HG03565 (cell line): ENCODE data around the gene MTCL1.
A peak's percentile ranks its signal among the peaks of the same experiment; 100 is the strongest.

ENCODE experiments used
- ATAC-seq: cut with Tn5 transposase; IDR thresholded peaks from one replicate; pipeline ENCODE4 v1.9.1; 2021; ENCODE audit warnings: mild to moderate bottlenecking, moderate library complexity; ENCODE audit not compliant: unreplicated experiment

The MTCL1 gene

GRCh38 chr18:8686611-8687010 is 18.7 kb upstream of the MTCL1 start:
- no peak for ATAC-seq

GRCh38 chr18:8688216-8688800 is 17.0 kb upstream of the MTCL1 start:
- no peak for ATAC-seq

- ATAC-seq, result no peak
These were observed 16.5 kb upstream of the MTCL1 start for GRCh38 chr18:8688816-8689215.

- no peak for ATAC-seq
These were observed 15.8 kb upstream of the MTCL1 start for GRCh38 chr18:8689517-8689916.

GRCh38 chr18:8694891-8695290 is 10.5 kb upstream of the MTCL1 start:
- ATAC-seq, result no peak

GRCh38 chr18:8695932-8696517 is 9.3 kb upstream of the MTCL1 start:
- ATAC-seq, result no peak

- peak; percentile 41 for ATAC-seq
These were observed 8.6 kb upstream of the MTCL1 start for GRCh38 chr18:8696749-8697211.

GRCh38 chr18:8699126-8699525 is 6.2 kb upstream of the MTCL1 start:
- ATAC-seq, result no peak

GRCh38 chr18:8699948-8700347 is 5.4 kb upstream of the MTCL1 start:
- ATAC-seq, result no peak

- no peak for ATAC-seq
These were observed 3.7 kb upstream of the MTCL1 start for GRCh38 chr18:8701546-8702118.

- ATAC-seq, result no peak
These were observed 2.7 kb upstream of the MTCL1 start for GRCh38 chr18:8702668-8703067.

GRCh38 chr18:8703092-8703709 is 2.2 kb upstream of the MTCL1 start:
- no peak for ATAC-seq

GRCh38 chr18:8703781-8704301 is 1.5 kb upstream of the MTCL1 start:
- ATAC-seq, result no peak

- peak; percentile 78 for ATAC-seq
These were observed 757 bp upstream of the MTCL1 start for GRCh38 chr18:8704361-8705237.

GRCh38 chr18:8705961-8706790 is 820 bp downstream of the MTCL1 start:
- ATAC-seq, result no peak

GRCh38 chr18:8706791-8707555 is 1.6 kb downstream of the MTCL1 start:
- no peak for ATAC-seq

GRCh38 chr18:8707556-8708300 is 2.4 kb downstream of the MTCL1 start:
- no peak for ATAC-seq

- ATAC-seq, result no peak
These were observed 3.3 kb downstream of the MTCL1 start for GRCh38 chr18:8708670-8709069.
